ENCODE results near the gene LRRK1.

The LRRK1 gene

GRCh38 chr15:101049282-101049681 is 130.1 kb downstream of the LRRK1 start:
- TF ChIP-seq, protein P1, sequence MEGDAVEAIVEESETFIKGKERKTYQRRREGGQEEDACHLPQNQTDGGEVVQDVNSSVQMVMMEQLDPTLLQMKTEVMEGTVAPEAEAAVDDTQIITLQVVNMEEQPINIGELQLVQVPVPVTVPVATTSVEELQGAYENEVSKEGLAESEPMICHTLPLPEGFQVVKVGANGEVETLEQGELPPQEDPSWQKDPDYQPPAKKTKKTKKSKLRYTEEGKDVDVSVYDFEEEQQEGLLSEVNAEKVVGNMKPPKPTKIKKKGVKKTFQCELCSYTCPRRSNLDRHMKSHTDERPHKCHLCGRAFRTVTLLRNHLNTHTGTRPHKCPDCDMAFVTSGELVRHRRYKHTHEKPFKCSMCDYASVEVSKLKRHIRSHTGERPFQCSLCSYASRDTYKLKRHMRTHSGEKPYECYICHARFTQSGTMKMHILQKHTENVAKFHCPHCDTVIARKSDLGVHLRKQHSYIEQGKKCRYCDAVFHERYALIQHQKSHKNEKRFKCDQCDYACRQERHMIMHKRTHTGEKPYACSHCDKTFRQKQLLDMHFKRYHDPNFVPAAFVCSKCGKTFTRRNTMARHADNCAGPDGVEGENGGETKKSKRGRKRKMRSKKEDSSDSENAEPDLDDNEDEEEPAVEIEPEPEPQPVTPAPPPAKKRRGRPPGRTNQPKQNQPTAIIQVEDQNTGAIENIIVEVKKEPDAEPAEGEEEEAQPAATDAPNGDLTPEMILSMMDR (IDR thresholded peaks at IDR 0.05; ENCODE audit: extremely low read depth, insufficient read depth, missing control alignments): no peak
- DNase-seq (ENCODE audit: low spot score): no peak
- in situ Hi-C loops (cut with MboI; ENCODE audit: low pct_unique_long_range_greater_than_20kb, low sequenced_read_pairs, unreplicated experiment): no loop called here

DNA sequence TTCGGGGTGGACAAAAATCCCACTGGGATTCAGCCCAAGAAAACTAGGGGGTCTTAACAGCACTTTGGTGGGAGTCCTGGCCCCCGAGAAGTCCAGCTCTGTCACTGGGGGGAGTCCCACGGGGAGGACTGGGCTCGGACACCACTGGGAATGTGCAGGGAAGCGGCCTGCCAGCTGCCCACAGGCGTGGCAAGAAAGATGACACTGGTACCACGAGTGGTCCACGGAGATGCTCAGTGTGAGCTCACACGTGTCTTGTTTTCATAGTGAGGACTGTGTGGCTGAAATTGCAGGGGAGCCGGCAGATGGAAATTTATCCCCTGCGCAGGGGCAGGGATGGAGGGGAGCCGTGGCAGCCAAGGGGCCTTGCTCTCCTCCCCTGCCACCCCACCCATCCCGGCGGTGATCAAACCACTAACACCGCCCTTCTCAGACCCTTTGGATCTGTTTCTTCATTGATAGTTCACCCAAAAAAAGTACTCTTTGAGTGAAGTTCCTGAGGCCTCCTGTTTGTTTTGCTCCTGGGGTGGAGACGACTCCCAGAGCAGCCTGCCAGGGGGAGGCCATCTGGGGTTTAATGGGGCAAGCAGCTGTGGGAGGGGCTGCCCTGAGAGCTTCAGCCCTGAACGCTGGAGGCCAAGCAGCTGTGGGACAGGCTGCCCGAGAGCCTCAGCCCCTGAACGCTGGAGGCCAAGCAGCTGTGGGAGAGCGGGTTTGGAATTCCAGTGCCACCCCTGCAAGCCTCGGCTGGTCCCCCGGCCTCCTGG is 130.9 kb downstream of the LRRK1 start:
- DNase-seq (ENCODE audit: low spot score): no peak
- TF ChIP-seq, protein P1 (IDR thresholded peaks at IDR 0.05; ENCODE audit: extremely low read depth, insufficient read depth, missing control alignments): no peak
- in situ Hi-C loops (cut with MboI; ENCODE audit: low pct_unique_long_range_greater_than_20kb, low sequenced_read_pairs, unreplicated experiment): no loop called here

DNA sequence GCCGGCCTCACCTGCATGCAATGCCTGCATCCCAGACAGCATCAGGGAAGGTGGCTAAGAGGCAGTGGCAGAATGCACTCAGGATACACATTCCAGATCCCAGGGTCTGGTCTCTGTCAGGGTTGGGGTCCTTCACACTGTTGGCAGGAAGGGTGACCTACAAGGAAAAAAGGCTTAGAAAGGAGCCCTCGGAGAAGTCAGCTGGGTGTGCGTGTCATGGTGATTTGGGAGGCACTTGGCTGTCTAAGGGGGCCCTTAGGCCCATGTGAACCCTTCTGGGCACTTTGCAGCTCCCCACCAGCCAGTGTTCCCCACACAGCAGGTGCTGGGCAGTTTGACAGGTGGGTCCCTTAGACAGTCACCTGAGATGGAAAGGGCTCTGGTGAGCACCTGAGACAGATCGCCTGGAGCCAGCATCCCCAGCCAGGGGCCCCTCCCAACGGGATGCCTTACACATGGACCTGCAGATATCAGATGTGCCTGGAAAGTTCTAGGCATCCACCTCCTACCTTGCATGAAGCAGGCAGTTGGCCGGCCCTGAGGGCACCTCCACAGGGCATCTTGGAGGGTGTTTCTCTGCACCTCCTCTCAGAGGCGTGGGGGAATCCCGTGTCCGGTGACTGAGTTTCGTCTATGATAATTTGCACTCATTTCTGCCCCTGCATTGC is 131.6 kb downstream of the LRRK1 start:
- in situ Hi-C loops (cut with MboI; ENCODE audit: low pct_unique_long_range_greater_than_20kb, low sequenced_read_pairs, unreplicated experiment): no loop called here
- TF ChIP-seq, protein P1 (IDR thresholded peaks at IDR 0.05; ENCODE audit: extremely low read depth, insufficient read depth, missing control alignments): no peak
- DNase-seq (ENCODE audit: low spot score): no peak

DNA sequence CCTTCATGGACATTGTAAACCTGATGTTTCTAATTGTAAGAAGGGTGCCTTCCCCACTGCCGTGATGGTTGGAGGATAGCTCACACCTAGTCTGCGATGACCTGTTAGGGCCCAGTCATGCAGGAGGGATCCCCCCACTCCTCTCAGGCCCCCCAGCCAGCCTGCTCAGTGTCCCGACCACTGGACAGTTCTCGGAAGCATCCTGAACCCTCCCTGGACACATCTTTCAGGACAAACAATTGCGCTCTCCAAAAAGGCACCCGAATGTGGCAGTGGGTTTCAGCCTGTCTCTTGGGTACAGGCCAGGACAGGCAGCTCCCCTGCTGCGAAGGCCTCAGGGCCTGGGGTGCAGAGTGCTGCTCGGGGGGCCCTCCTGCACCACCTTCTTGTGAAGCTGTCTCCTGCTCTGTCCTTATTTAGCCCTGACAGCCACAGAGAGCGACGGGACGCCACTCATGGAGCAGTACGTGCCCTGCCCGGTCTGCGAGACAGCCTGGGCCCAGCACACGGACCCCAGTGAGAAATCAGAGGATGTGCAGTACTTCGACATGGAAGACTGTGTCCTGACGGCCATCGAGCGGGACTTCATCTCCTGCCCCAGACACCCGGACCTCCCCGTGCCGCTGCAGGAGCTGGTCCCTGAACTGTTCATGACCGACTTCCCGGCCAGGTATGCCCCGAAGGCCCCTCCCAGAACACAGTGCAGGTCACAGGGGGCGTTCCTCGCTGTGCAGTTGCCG is 132.3 kb downstream of the LRRK1 start:
- in situ Hi-C loops (cut with MboI; ENCODE audit: low pct_unique_long_range_greater_than_20kb, low sequenced_read_pairs, unreplicated experiment): no loop called here
- DNase-seq (ENCODE audit: low spot score): no peak
- TF ChIP-seq, protein P1 (IDR thresholded peaks at IDR 0.05; ENCODE audit: extremely low read depth, insufficient read depth, missing control alignments): no peak

DNA sequence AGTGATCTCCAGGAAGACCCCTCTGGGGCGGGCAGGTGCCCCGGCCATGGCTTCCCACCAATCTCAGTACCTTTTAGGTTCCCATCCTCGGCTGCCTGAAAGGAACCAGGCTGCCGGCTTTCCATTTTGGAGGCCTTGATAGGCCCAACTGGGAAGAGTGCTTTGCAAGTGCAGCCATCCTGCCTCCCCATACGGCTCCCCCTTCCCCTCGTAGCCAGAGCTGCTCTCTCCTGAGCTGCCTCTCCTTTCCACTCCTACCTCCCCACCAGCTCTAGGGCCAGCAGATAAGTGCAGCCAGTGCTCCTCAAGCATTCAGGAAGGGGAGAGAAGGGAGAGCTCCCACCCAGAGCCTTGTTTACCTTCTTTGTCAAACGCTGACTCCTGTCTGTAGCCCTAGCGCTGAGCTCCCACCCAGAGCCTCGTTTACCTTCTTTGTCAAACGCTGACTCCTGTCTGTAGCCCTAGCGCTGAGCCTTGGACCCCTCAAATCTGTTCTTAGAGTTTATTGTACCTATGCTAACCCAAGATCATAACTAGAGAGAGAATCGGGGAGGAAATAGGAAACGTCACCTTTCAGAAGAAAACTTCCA is 133.0 kb downstream of the LRRK1 start:
- TF ChIP-seq, protein P1 (IDR thresholded peaks at IDR 0.05; ENCODE audit: extremely low read depth, insufficient read depth, missing control alignments): no peak
- in situ Hi-C loops (cut with MboI; ENCODE audit: low pct_unique_long_range_greater_than_20kb, low sequenced_read_pairs, unreplicated experiment): no loop called here
- no peak for DNase-seq (ENCODE audit: low spot score)

DNA sequence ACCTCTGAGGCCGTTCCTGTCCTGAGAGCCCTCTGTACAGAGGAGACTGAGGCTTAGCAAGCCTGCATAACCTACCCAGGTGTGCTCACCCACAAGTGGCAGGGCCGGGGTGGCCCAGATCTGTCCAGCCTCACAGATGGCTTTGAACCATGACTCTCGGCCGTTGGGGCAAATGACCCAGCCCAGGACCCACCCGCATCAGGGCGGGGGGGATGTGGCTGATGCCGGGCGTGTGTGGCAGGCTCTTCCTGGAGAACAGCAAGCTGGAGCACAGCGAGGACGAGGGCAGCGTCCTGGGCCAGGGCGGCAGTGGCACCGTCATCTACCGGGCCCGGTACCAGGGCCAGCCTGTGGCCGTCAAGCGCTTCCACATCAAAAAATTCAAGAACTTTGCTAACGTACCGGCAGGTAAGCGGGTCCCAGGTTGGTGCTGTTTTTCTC is 133.5 kb downstream of the LRRK1 start:
- TF ChIP-seq, protein P1 (IDR thresholded peaks at IDR 0.05; ENCODE audit: extremely low read depth, insufficient read depth, missing control alignments): no peak
- no peak for DNase-seq (ENCODE audit: low spot score)
- in situ Hi-C loops (cut with MboI; ENCODE audit: low pct_unique_long_range_greater_than_20kb, low sequenced_read_pairs, unreplicated experiment): no loop called here
